ENCODE measurements around the gene STON2.

STON2 gene

GRCh38 chr14:81350344-81351130, 49.6 kb downstream of the STON2 start:
- TF ChIP-seq CTCF (IDR thresholded peaks at IDR 0.05; ENCODE audit: insufficient read depth, low read length, poor library complexity, severe bottlenecking), result no peak
- TF ChIP-seq EZH2phosphoT487 (conservative IDR thresholded peaks at IDR 0.05; ENCODE audit: low read length), result no peak
- no peak overlapping the region for H3K4me2 ChIP-seq (ENCODE audit: low read depth, low read length, poor library complexity, severe bottlenecking)
- no peaks in the 10 kb centered on the region for H3F3A ChIP-seq (ENCODE audit: insufficient read depth)
- H3K9me2 ChIP-seq (replicated peaks; ENCODE audit: insufficient read depth, low read length), result no peaks in the 10 kb centered on the region
- H3K27ac ChIP-seq (ENCODE audit: low read depth, low read length), result no peak overlapping the region
- H3K4me3 ChIP-seq (ENCODE audit: insufficient read depth, low read length, poor library complexity, severe bottlenecking), result no peak overlapping the region
- no peak overlapping the region for H3K9ac ChIP-seq (ENCODE audit: low read length)
- no peaks in the 10 kb centered on the region for H3K27me3 ChIP-seq (ENCODE audit: low read length)
- no peaks in the 10 kb centered on the region for H3K79me2 ChIP-seq (ENCODE audit: insufficient read depth, low read length)
- peaks cover 4% of the 10 kb centered on the region; the same call in 1 of the 2 replicates for H3K9me3 ChIP-seq (ENCODE audit: insufficient read depth, low read length)
- H2AFZ ChIP-seq (ENCODE audit: low read depth, low read length, severe bottlenecking), result no peak overlapping the region
- H3K36me3 ChIP-seq (ENCODE audit: low read length), result no peaks in the 10 kb centered on the region
- H4K20me1 ChIP-seq (ENCODE audit: low read depth, low read length), result no peaks in the 10 kb centered on the region

GRCh38 chr14:81348061-81348460, 52.1 kb downstream of the STON2 start:
- Histone ChIP-seq H3F3A (ENCODE audit: insufficient read depth) (no peaks in the 10 kb centered on the region), H3K27ac (ENCODE audit: low read depth, low read length) (no peak overlapping the region), H3K27me3 (ENCODE audit: low read length) (no peaks in the 10 kb centered on the region), H3K4me2 (ENCODE audit: low read depth, low read length, poor library complexity, severe bottlenecking) (no peak overlapping the region), H3K36me3 (ENCODE audit: low read length) (no peaks in the 10 kb centered on the region), H3K9ac (ENCODE audit: low read length) (no peak overlapping the region), H3K79me2 (ENCODE audit: insufficient read depth, low read length) (no peaks in the 10 kb centered on the region), H3K9me2 (replicated peaks; ENCODE audit: insufficient read depth, low read length) (no peaks in the 10 kb centered on the region), H3K9me3 (ENCODE audit: insufficient read depth, low read length) (no peaks in the 10 kb centered on the region), H2AFZ (ENCODE audit: low read depth, low read length, severe bottlenecking) (no peak overlapping the region), H3K4me3 (ENCODE audit: insufficient read depth, low read length, poor library complexity, severe bottlenecking) (no peak overlapping the region), H4K20me1 (ENCODE audit: low read depth, low read length) (no peaks in the 10 kb centered on the region)
- TF ChIP-seq CTCF (IDR thresholded peaks at IDR 0.05; ENCODE audit: insufficient read depth, low read length, poor library complexity, severe bottlenecking) (no peak), EZH2phosphoT487 (conservative IDR thresholded peaks at IDR 0.05; ENCODE audit: low read length) (no peak)

GRCh38 chr14:81345781-81346180, 54.3 kb downstream of the STON2 start:
- H4K20me1 ChIP-seq (ENCODE audit: low read depth, low read length), result no peaks in the 10 kb centered on the region
- H3F3A ChIP-seq (ENCODE audit: insufficient read depth), result no peaks in the 10 kb centered on the region
- no peak for TF ChIP-seq EZH2phosphoT487 (conservative IDR thresholded peaks at IDR 0.05; ENCODE audit: low read length)
- no peak for TF ChIP-seq CTCF (IDR thresholded peaks at IDR 0.05; ENCODE audit: insufficient read depth, low read length, poor library complexity, severe bottlenecking)
- H3K79me2 ChIP-seq (ENCODE audit: insufficient read depth, low read length), result no peaks in the 10 kb centered on the region
- no peak overlapping the region for H3K4me3 ChIP-seq (ENCODE audit: insufficient read depth, low read length, poor library complexity, severe bottlenecking)
- H3K27ac ChIP-seq (ENCODE audit: low read depth, low read length), result no peak overlapping the region
- no peak overlapping the region for H3K4me2 ChIP-seq (ENCODE audit: low read depth, low read length, poor library complexity, severe bottlenecking)
- H3K9me2 ChIP-seq (replicated peaks; ENCODE audit: insufficient read depth, low read length), result no peaks in the 10 kb centered on the region
- no peak overlapping the region for H2AFZ ChIP-seq (ENCODE audit: low read depth, low read length, severe bottlenecking)
- H3K27me3 ChIP-seq (ENCODE audit: low read length), result no peaks in the 10 kb centered on the region
- no peaks in the 10 kb centered on the region for H3K36me3 ChIP-seq (ENCODE audit: low read length)
- H3K9me3 ChIP-seq (ENCODE audit: insufficient read depth, low read length), result no peaks in the 10 kb centered on the region
- no peak overlapping the region for H3K9ac ChIP-seq (ENCODE audit: low read length)
